Measurements from ENCODE around the gene TGM4.

The TGM4 gene

DNA sequence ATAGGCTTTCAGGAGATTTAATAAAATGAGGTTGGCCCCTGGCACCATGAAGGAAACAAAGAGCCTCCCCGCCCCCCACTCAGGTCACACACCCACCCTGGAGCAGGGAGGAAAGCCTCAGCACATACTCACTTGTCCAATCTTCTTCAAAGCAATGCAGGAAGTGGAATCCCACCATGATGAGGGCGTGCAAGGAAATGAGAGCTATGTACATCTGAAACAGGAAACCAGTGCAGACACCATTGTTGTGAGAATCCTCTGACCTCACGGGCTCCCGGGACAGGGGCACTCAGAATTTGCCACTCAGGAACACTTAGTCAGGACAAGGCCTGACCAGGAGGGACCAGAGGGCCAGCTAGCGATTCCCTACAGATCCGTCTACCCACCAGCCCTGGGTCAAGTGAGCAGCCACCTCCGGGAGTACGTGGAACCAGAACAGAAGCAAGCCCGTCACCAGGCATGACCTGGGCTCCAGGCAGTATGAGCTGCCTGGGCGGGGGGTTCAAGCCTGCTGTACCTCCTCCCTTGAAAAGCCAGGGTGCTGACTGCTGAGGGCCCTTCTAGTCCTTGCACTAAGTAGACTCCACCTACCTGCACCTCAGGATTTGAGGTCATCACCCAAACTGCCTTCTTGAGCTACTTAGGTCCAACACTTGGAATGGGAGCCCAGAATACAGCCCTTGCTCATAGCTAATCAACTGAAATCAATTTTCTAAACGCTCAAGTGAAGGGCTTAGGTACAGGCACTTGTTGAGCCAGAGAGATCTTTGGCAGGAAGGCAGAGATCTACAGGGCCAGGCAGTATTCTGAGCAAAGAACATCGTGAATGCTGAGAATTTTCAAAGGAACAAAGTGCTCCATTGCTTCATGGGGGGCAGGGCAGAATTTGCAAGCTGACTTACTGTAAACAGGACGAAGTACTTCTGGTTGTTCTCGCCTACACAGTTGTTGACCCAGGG, 58.9 kb downstream of the TGM4 start:
- no CpG with 5 or more reads among the region's 14 CpGs for WGBS (ENCODE audit: extremely low coverage, insufficient coverage, insufficient read length)

DNA sequence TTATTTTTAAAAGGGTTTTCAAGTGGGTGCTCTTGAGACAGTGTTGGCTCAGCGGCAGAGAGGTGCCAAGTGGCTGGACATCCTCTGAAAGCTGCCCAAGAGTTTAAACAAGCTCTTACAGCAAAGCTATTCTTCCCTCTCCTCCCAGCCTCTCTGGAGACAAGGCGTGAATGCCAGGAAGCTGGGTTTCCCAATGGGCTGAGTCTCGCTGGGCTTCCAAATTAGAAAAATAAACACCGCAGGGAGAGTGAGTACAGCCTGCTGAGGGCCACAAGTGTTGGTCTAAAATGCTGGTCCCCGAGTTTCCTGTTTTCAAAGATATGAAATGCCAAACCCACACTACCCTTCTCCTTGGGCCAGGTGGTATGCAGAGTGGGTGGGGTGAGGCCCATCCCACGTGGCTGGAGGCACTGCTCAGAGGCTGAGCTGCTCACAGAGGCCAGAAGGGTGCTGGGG, 65.2 kb downstream of the TGM4 start:
- no CpG with 5 or more reads among the region's 6 CpGs for WGBS (ENCODE audit: extremely low coverage, insufficient coverage, insufficient read length)
- H3K18ac ChIP-seq (ENCODE audit: low read length) = no peak overlapping the region
- H3K4ac ChIP-seq (ENCODE audit: low read depth, low read length) = no peak overlapping the region

More for the DNA sequence above, 58.9 kb downstream of the TGM4 start:
- H2BK120ac ChIP-seq (ENCODE audit: insufficient read depth, low read length, poor library complexity) = no peak overlapping the region
- H3K9ac ChIP-seq (ENCODE audit: low read length) = no peak overlapping the region
- H3K4me1 ChIP-seq (ENCODE audit: control insufficient read depth in 1 of 2, insufficient read depth in 2 of 2, low read length in 2 of 2) = peaks cover 0 to 4% of the 10 kb centered on the region in 2 experiments
- H2BK5ac ChIP-seq (ENCODE audit: low read depth, low read length, poor library complexity) = no peak overlapping the region
- H3K14ac ChIP-seq (ENCODE audit: low read length) = no peak overlapping the region
- no peak overlapping the region for H3K23ac ChIP-seq (ENCODE audit: low read length)
- H3K18ac ChIP-seq (ENCODE audit: low read length) = no peak overlapping the region
- H3K79me1 ChIP-seq (ENCODE audit: low read length) = no peaks in the 10 kb centered on the region
- H3K4ac ChIP-seq (ENCODE audit: low read depth, low read length) = no peak overlapping the region
- no peak overlapping the region for H2AK5ac ChIP-seq (ENCODE audit: low read length)
- no peak for DNase-seq
- no peak overlapping the region for H3K4me2 ChIP-seq (ENCODE audit: low read length)
- no peaks in the 10 kb centered on the region for H3K79me2 ChIP-seq (ENCODE audit: control insufficient read depth, insufficient read depth, low read length, poor library complexity)
- no peak overlapping the region for H3K27ac ChIP-seq (ENCODE audit: low read depth, low read length)
- no peak overlapping the region for H4K91ac ChIP-seq (ENCODE audit: low read depth, low read length)
- H3K4me3 ChIP-seq (ENCODE audit: low read depth, low read length) = no peak overlapping the region
- H2AFZ ChIP-seq (ENCODE audit: insufficient read depth, low read length, poor library complexity) = no peak overlapping the region
- no peaks in the 10 kb centered on the region for H3K27me3 ChIP-seq (ENCODE audit: insufficient read depth, low read length)
- no peak overlapping the region for H4K12ac ChIP-seq (ENCODE audit: low read depth, low read length)
- H2BK12ac ChIP-seq (ENCODE audit: low read length) = no peak overlapping the region
- no peaks in the 10 kb centered on the region for H3K9me3 ChIP-seq (ENCODE audit: insufficient read depth, low read depth, low read length)
- H3K36me3 ChIP-seq (ENCODE audit: control insufficient read depth in 1 of 2, insufficient read depth in 2 of 2, low read length in 2 of 2) = peaks cover 33 to 54% of the 10 kb centered on the region in 2 experiments
- H4K8ac ChIP-seq (ENCODE audit: low read depth, low read length) = no peak overlapping the region

DNA sequence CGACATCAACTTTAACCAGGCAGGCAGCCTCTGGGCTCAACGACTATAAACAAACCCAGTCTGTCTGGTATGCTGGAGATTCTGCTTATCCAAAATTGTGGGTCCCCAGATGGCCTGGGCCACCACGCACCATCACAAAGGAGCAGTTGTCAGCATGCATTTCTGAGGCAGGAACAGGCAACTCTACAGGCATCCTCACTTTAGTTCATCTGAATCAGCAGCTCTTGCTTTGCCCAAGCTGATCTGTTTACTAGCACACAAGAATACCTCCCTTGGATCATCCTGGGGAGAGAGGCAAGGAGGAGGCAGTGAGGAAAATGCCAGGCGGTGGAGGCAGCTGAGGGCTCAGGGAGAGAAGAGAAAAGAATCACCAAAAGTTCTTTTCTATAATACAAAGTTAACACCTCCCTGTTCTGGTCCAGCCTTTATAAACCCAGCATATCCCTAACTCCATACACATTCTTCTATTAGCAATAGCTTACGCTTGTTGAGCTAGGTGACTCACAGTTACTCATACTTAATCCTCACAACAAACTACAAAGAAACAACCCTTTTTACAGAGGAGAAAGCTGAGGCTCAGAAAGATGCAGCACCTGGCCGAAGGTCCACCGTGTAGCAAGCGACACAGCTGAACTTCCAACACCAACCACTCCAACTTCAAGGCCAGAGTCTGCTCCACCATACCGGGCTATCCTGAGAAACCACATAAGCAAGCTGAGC, 68.0 kb downstream of the TGM4 start:
- Histone ChIP-seq H2BK12ac (ENCODE audit: low read length) (no peak overlapping the region), H3K23ac (ENCODE audit: low read length) (no peak overlapping the region), H3K18ac (ENCODE audit: low read length) (no peak overlapping the region), H3K79me1 (ENCODE audit: low read length) (no peaks in the 10 kb centered on the region), H3K36me3 (ENCODE audit: control insufficient read depth in 1 of 2, insufficient read depth in 2 of 2, low read length in 2 of 2) (peaks cover 40 to 53% of the 10 kb centered on the region in 2 experiments), H3K4me2 (ENCODE audit: low read length) (no peak overlapping the region), H3K14ac (ENCODE audit: low read length) (no peak overlapping the region), H3K9ac (ENCODE audit: low read length) (no peak overlapping the region), H4K91ac (ENCODE audit: low read depth, low read length) (no peak overlapping the region), H3K4ac (ENCODE audit: low read depth, low read length) (no peak overlapping the region), H3K9me3 (ENCODE audit: insufficient read depth, low read depth, low read length) (peaks cover 2% of the 10 kb centered on the region), H2AK5ac (ENCODE audit: low read length) (no peak overlapping the region), H3K4me3 (ENCODE audit: low read depth, low read length) (no peak overlapping the region), H3K27me3 (ENCODE audit: insufficient read depth, low read length) (no peaks in the 10 kb centered on the region), H2AFZ (ENCODE audit: insufficient read depth, low read length, poor library complexity) (no peak overlapping the region), H2BK5ac (ENCODE audit: low read depth, low read length, poor library complexity) (no peak overlapping the region), H4K12ac (ENCODE audit: low read depth, low read length) (no peak overlapping the region), H3K79me2 (ENCODE audit: control insufficient read depth, insufficient read depth, low read length, poor library complexity) (no peaks in the 10 kb centered on the region), H2BK120ac (ENCODE audit: insufficient read depth, low read length, poor library complexity) (no peak overlapping the region), H4K8ac (ENCODE audit: low read depth, low read length) (no peak overlapping the region), H3K27ac (ENCODE audit: low read depth, low read length) (no peak overlapping the region), H3K4me1 (ENCODE audit: control insufficient read depth in 1 of 2, insufficient read depth in 2 of 2, low read length in 2 of 2) (no peaks in the 10 kb centered on the region)
- no peak for DNase-seq
- no CpG with 5 or more reads among the region's 9 CpGs for WGBS (ENCODE audit: extremely low coverage, insufficient coverage, insufficient read length)

More for the DNA sequence above, 65.2 kb downstream of the TGM4 start:
- Histone ChIP-seq H3K79me1 (ENCODE audit: low read length) (no peaks in the 10 kb centered on the region), H4K91ac (ENCODE audit: low read depth, low read length) (no peak overlapping the region), H3K4me2 (ENCODE audit: low read length) (no peak overlapping the region), H2BK5ac (ENCODE audit: low read depth, low read length, poor library complexity) (no peak overlapping the region), H3K4me1 (ENCODE audit: control insufficient read depth in 1 of 2, insufficient read depth in 2 of 2, low read length in 2 of 2) (no peaks in the 10 kb centered on the region), H4K8ac (ENCODE audit: low read depth, low read length) (no peak overlapping the region), H3K9me3 (ENCODE audit: insufficient read depth, low read depth, low read length) (peaks cover 2% of the 10 kb centered on the region), H2BK120ac (ENCODE audit: insufficient read depth, low read length, poor library complexity) (no peak overlapping the region), H3K27me3 (ENCODE audit: insufficient read depth, low read length) (no peaks in the 10 kb centered on the region), H2AK5ac (ENCODE audit: low read length) (no peak overlapping the region), H3K4me3 (ENCODE audit: low read depth, low read length) (no peak overlapping the region), H3K14ac (ENCODE audit: low read length) (no peak overlapping the region), H2AFZ (ENCODE audit: insufficient read depth, low read length, poor library complexity) (no peak overlapping the region), H3K36me3 (ENCODE audit: control insufficient read depth in 1 of 2, insufficient read depth in 2 of 2, low read length in 2 of 2) (peaks cover 36 to 48% of the 10 kb centered on the region in 2 experiments), H2BK12ac (ENCODE audit: low read length) (no peak overlapping the region), H3K23ac (ENCODE audit: low read length) (no peak overlapping the region), H3K9ac (ENCODE audit: low read length) (no peak overlapping the region), H3K27ac (ENCODE audit: low read depth, low read length) (no peak overlapping the region), H3K79me2 (ENCODE audit: control insufficient read depth, insufficient read depth, low read length, poor library complexity) (no peaks in the 10 kb centered on the region), H4K12ac (ENCODE audit: low read depth, low read length) (no peak overlapping the region)
- peak in 1 of 2 donors; percentile 29 for DNase-seq

DNA sequence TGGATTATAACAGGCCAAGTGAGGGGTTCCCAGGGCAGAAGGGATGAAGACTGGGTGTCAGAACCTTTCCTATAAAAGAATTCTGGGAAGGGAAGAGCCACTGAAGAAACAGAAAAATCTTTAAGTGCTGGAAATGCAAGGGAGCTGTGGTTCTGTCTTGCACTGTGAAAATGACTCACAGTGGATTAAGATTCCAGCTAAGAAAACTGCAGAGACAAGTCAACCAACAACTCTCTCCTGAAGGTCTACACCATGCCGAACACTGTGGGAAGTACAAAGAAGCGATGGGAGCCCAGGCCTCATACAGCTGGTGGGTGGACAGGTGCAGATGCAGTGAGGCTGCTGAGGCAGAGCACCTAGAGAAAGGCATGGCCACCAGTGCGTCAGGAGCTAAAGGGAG, 73.8 kb downstream of the TGM4 start:
- no peak for DNase-seq
- no peak overlapping the region for H4K8ac ChIP-seq (ENCODE audit: low read depth, low read length)
- no peaks in the 10 kb centered on the region for H3K79me1 ChIP-seq (ENCODE audit: low read length)
- H3K4me1 ChIP-seq (ENCODE audit: control insufficient read depth in 1 of 2, insufficient read depth in 2 of 2, low read length in 2 of 2) = no peaks in the 10 kb centered on the region
- no peak overlapping the region for H4K91ac ChIP-seq (ENCODE audit: low read depth, low read length)
- H2AFZ ChIP-seq (ENCODE audit: insufficient read depth, low read length, poor library complexity) = no peak overlapping the region
- no peak overlapping the region for H2BK120ac ChIP-seq (ENCODE audit: insufficient read depth, low read length, poor library complexity)
- no peak overlapping the region for H3K4me2 ChIP-seq (ENCODE audit: low read length)
- H2BK5ac ChIP-seq (ENCODE audit: low read depth, low read length, poor library complexity) = no peak overlapping the region
- H3K23ac ChIP-seq (ENCODE audit: low read length) = no peak overlapping the region
- no peak overlapping the region for H3K4me3 ChIP-seq (ENCODE audit: low read depth, low read length)
- no peak overlapping the region for H3K27ac ChIP-seq (ENCODE audit: low read depth, low read length)
- no peak overlapping the region for H4K12ac ChIP-seq (ENCODE audit: low read depth, low read length)
- H3K27me3 ChIP-seq (ENCODE audit: insufficient read depth, low read length) = no peaks in the 10 kb centered on the region
- H3K4ac ChIP-seq (ENCODE audit: low read depth, low read length) = no peak overlapping the region
- H2BK12ac ChIP-seq (ENCODE audit: low read length) = no peak overlapping the region
- no peak overlapping the region for H3K9ac ChIP-seq (ENCODE audit: low read length)
- H3K14ac ChIP-seq (ENCODE audit: low read length) = no peak overlapping the region
- no peak overlapping the region for H3K18ac ChIP-seq (ENCODE audit: low read length)
- H3K79me2 ChIP-seq (ENCODE audit: control insufficient read depth, insufficient read depth, low read length, poor library complexity) = no peaks in the 10 kb centered on the region
- no CpG with 5 or more reads among the region's 3 CpGs for WGBS (ENCODE audit: extremely low coverage, insufficient coverage, insufficient read length)
- H2AK5ac ChIP-seq (ENCODE audit: low read length) = no peak overlapping the region
- H3K9me3 ChIP-seq (ENCODE audit: insufficient read depth, low read depth, low read length) = peaks cover 2% of the 10 kb centered on the region
- peaks cover 8 to 11% of the 10 kb centered on the region in 2 experiments for H3K36me3 ChIP-seq (ENCODE audit: control insufficient read depth in 1 of 2, insufficient read depth in 2 of 2, low read length in 2 of 2)
